Stimulated activated CD4-positive, alpha-beta T cell treated with anti-CD3 and anti-CD28 coated beads, Interleukin-2, amount 100 ng/mL, for 4 hours (primary cell): Measurements from ENCODE around the gene LCE2A.
"Not testable (repeated sequence)": the region's sequence is repeated elsewhere in the genome, so short reads cannot be mapped to it uniquely, and the experiment has no call there.

Source experiments
- DNase-seq: peaks from one replicate; pipeline ENCODE4 v3.0.0-alpha.2; 2020; ENCODE audit warnings: low read depth

Gene LCE2A

GRCh38 chr1:152697701-152698600 lies at the start of gene LCE2A:
TSS of gene LCE2A (plus strand) at chr1:152698345. CDS start at chr1:152698902, 557 bp downstream.
- no peak for DNase-seq

- peak; percentile 2 for DNase-seq
These were observed 44.0 kb upstream of the LCE2A start for GRCh38 chr1:152654110-152654509.

GRCh38 chr1:152656459-152656858 lies 41.7 kb upstream of the LCE2A start:
- DNase-seq = no peak

GRCh38 chr1:152657677-152658076 lies 40.5 kb upstream of the LCE2A start:
- no peak for DNase-seq

GRCh38 chr1:152658649-152659048 lies 39.5 kb upstream of the LCE2A start:
- DNase-seq = no peak

GRCh38 chr1:152663098-152663497 lies 35.0 kb upstream of the LCE2A start, which contains the start of gene LCE2D:
TSS of gene LCE2D (plus strand) at chr1:152663380. CDS start at chr1:152664106, 726 bp downstream.
- no peak for DNase-seq

- DNase-seq = not testable (repeated sequence)
These were observed 32.0 kb upstream of the LCE2A start for GRCh38 chr1:152666171-152666570.

GRCh38 chr1:152667648-152668047 lies 30.5 kb upstream of the LCE2A start:
- DNase-seq = no peak

- no peak for DNase-seq
These were observed 25.1 kb upstream of the LCE2A start for GRCh38 chr1:152673016-152673415.

- not testable (repeated sequence) for DNase-seq
These were observed 23.2 kb upstream of the LCE2A start, which contains the start of gene LCE2C for GRCh38 chr1:152674983-152675382. TSS of gene LCE2C (plus strand) at chr1:152675279. CDS start at chr1:152676016, 737 bp downstream.

GRCh38 chr1:152679459-152679858 lies 18.7 kb upstream of the LCE2A start:
- no peak for DNase-seq

GRCh38 chr1:152681616-152682015 lies 16.5 kb upstream of the LCE2A start:
- DNase-seq = no peak

GRCh38 chr1:152683846-152684245 lies 14.3 kb upstream of the LCE2A start:
- DNase-seq = no peak

GRCh38 chr1:152685823-152686222 lies 12.3 kb upstream of the LCE2A start, which contains the start of gene LCE2B:
TSS of gene LCE2B (plus strand) at chr1:152686123. CDS start at chr1:152686844, 721 bp downstream.
- DNase-seq = not testable (repeated sequence)

- DNase-seq = no peak
These were observed 1.6 kb downstream of the LCE2A start for GRCh38 chr1:152699746-152700145.

- no peak for DNase-seq
These were observed 9.7 kb downstream of the LCE2A start, which contains the start of gene LCE4A for GRCh38 chr1:152707860-152708259. TSS of gene LCE4A (plus strand) at chr1:152708160. CDS start at chr1:152709076, 916 bp downstream.

- DNase-seq = no peak
These were observed 20.1 kb downstream of the LCE2A start for GRCh38 chr1:152718238-152718637.

GRCh38 chr1:152725261-152725660 lies 27.1 kb downstream of the LCE2A start:
- no peak for DNase-seq

GRCh38 chr1:152728986-152729385 lies 30.8 kb downstream of the LCE2A start:
- no peak for DNase-seq

- no peak for DNase-seq
These were observed 37.5 kb downstream of the LCE2A start for GRCh38 chr1:152735648-152736047.

GRCh38 chr1:152737997-152738396 lies 39.9 kb downstream of the LCE2A start:
- DNase-seq = no peak

GRCh38 chr1:152739841-152740240 lies 41.7 kb downstream of the LCE2A start:
- no peak for DNase-seq

GRCh38 chr1:152741656-152742055 lies 43.5 kb downstream of the LCE2A start:
- DNase-seq = no peak
